Measurements from ENCODE around the gene CYB5R4.
"Not testable (repeated sequence)": the region's sequence is repeated elsewhere in the genome, so short reads cannot be mapped to it uniquely, and the experiment has no call there.

The CYB5R4 gene

GRCh38 chr6:83905648-83906047, 46.2 kb downstream of the CYB5R4 start:
- Histone ChIP-seq H2AFZ (ENCODE audit: low read length) (no peak overlapping the region), H4K20me1 (ENCODE audit: insufficient read depth, low read length, poor library complexity, severe bottlenecking) (no peaks in the 10 kb centered on the region), H3F3A (ENCODE audit: low read depth) (no peaks in the 10 kb centered on the region), H3K4me1 (ENCODE audit: insufficient read depth, low read length, poor library complexity, severe bottlenecking) (peaks cover 9% of the 10 kb centered on the region), H3K36me3 (ENCODE audit: insufficient read depth, low read length) (0 out of 2 replicates have a peak, but pooled peaks cover 5% of the 10 kb centered on the region), H3K9ac (ENCODE audit: low read depth, low read length, poor library complexity, severe bottlenecking) (no peak overlapping the region), H3K4me2 (ENCODE audit: low read depth, low read length, poor library complexity, severe bottlenecking) (no peak overlapping the region), H3K27me3 (ENCODE audit: insufficient read depth, low read length, poor library complexity, severe bottlenecking) (no peaks in the 10 kb centered on the region), H3K4me3 (ENCODE audit: low read length, poor library complexity, severe bottlenecking) (no peak overlapping the region), H3K9me2 (replicated peaks; ENCODE audit: low read depth, low read length) (no peaks in the 10 kb centered on the region), H3K79me2 (ENCODE audit: insufficient read depth, low read length) (peaks cover 54% of the 10 kb centered on the region), H3K9me3 (ENCODE audit: insufficient read depth, low read depth, low read length) (no peaks in the 10 kb centered on the region; the same call in none of the 2 replicates)
- TF ChIP-seq CTCF (conservative IDR thresholded peaks at IDR 0.05; ENCODE audit: low read length): no peak
- no peak for TF ChIP-seq EZH2phosphoT487 (IDR thresholded peaks at IDR 0.05; ENCODE audit: borderline replicate concordance)

GRCh38 chr6:83907623-83908390, 48.3 kb downstream of the CYB5R4 start:
- not testable (repeated sequence) for H3K9me2 ChIP-seq (replicated peaks; ENCODE audit: low read depth, low read length); H3K4me1 ChIP-seq (ENCODE audit: insufficient read depth, low read length, poor library complexity, severe bottlenecking); H3K4me3 ChIP-seq (ENCODE audit: low read length, poor library complexity, severe bottlenecking); H3K27me3 ChIP-seq (ENCODE audit: insufficient read depth, low read length, poor library complexity, severe bottlenecking); H3K4me2 ChIP-seq (ENCODE audit: low read depth, low read length, poor library complexity, severe bottlenecking); H3F3A ChIP-seq (ENCODE audit: low read depth); H2AFZ ChIP-seq (ENCODE audit: low read length); H3K9ac ChIP-seq (ENCODE audit: low read depth, low read length, poor library complexity, severe bottlenecking); H3K9me3 ChIP-seq (ENCODE audit: insufficient read depth, low read depth, low read length); H4K20me1 ChIP-seq (ENCODE audit: insufficient read depth, low read length, poor library complexity, severe bottlenecking)
- H3K79me2 ChIP-seq (ENCODE audit: insufficient read depth, low read length): peaks cover 46% of the 10 kb centered on the region
- H3K36me3 ChIP-seq (ENCODE audit: insufficient read depth, low read length): peaks cover 10% of the 10 kb centered on the region; the same call in 1 of the 2 replicates

- no peaks in the 10 kb centered on the region for H3F3A ChIP-seq (ENCODE audit: low read depth)
- H2AFZ ChIP-seq (ENCODE audit: low read length): no peak overlapping the region
- TF ChIP-seq EZH2phosphoT487 (IDR thresholded peaks at IDR 0.05; ENCODE audit: borderline replicate concordance): no peak
- peaks cover 36% of the 10 kb centered on the region for H3K79me2 ChIP-seq (ENCODE audit: insufficient read depth, low read length)
- H3K36me3 ChIP-seq (ENCODE audit: insufficient read depth, low read length): peaks cover 10% of the 10 kb centered on the region; the same call in 1 of the 2 replicates
- peaks cover 9% of the 10 kb centered on the region for H3K4me1 ChIP-seq (ENCODE audit: insufficient read depth, low read length, poor library complexity, severe bottlenecking)
- no peaks in the 10 kb centered on the region; the same call in 1 of the 2 replicates for H3K9me3 ChIP-seq (ENCODE audit: insufficient read depth, low read depth, low read length)
- H4K20me1 ChIP-seq (ENCODE audit: insufficient read depth, low read length, poor library complexity, severe bottlenecking): no peaks in the 10 kb centered on the region
- no peak overlapping the region for H3K4me3 ChIP-seq (ENCODE audit: low read length, poor library complexity, severe bottlenecking)
- no peak overlapping the region for H3K4me2 ChIP-seq (ENCODE audit: low read depth, low read length, poor library complexity, severe bottlenecking)
- no peaks in the 10 kb centered on the region for H3K27me3 ChIP-seq (ENCODE audit: insufficient read depth, low read length, poor library complexity, severe bottlenecking)
- H3K9ac ChIP-seq (ENCODE audit: low read depth, low read length, poor library complexity, severe bottlenecking): no peak overlapping the region
- H3K9me2 ChIP-seq (replicated peaks; ENCODE audit: low read depth, low read length): no peaks in the 10 kb centered on the region
Measured at GRCh38 chr6:83908813-83909212, 49.3 kb downstream of the CYB5R4 start.

- no peak overlapping the region for H3K9ac ChIP-seq (ENCODE audit: low read depth, low read length, poor library complexity, severe bottlenecking)
- no peaks in the 10 kb centered on the region for H3K9me2 ChIP-seq (replicated peaks; ENCODE audit: low read depth, low read length)
- peaks cover 9% of the 10 kb centered on the region for H3K4me1 ChIP-seq (ENCODE audit: insufficient read depth, low read length, poor library complexity, severe bottlenecking)
- no peak overlapping the region for H2AFZ ChIP-seq (ENCODE audit: low read length)
- no peak overlapping the region for H3K4me3 ChIP-seq (ENCODE audit: low read length, poor library complexity, severe bottlenecking)
- H4K20me1 ChIP-seq (ENCODE audit: insufficient read depth, low read length, poor library complexity, severe bottlenecking): no peaks in the 10 kb centered on the region
- H3K36me3 ChIP-seq (ENCODE audit: insufficient read depth, low read length): peaks cover 16% of the 10 kb centered on the region; the same call in 1 of the 2 replicates
- peaks cover 16% of the 10 kb centered on the region; the same call in 1 of the 2 replicates for H3K79me2 ChIP-seq (ENCODE audit: insufficient read depth, low read length)
- TF ChIP-seq EZH2phosphoT487 (IDR thresholded peaks at IDR 0.05; ENCODE audit: borderline replicate concordance) (no peak), CTCF (conservative IDR thresholded peaks at IDR 0.05; ENCODE audit: low read length) (no peak)
- H3K27me3 ChIP-seq (ENCODE audit: insufficient read depth, low read length, poor library complexity, severe bottlenecking): no peaks in the 10 kb centered on the region
- no peak overlapping the region for H3K4me2 ChIP-seq (ENCODE audit: low read depth, low read length, poor library complexity, severe bottlenecking)
- no peaks in the 10 kb centered on the region for H3K9me3 ChIP-seq (ENCODE audit: insufficient read depth, low read depth, low read length)
- no peaks in the 10 kb centered on the region for H3F3A ChIP-seq (ENCODE audit: low read depth)
Measured at GRCh38 chr6:83911278-83911677, 51.8 kb downstream of the CYB5R4 start.
